Measurements from ENCODE around the gene WLS.

Gene WLS

GRCh38 chr1:68227598-68227997 is 4.7 kb downstream of the WLS start:
- DNase-seq = no peak

- no peak for DNase-seq
Measured at GRCh38 chr1:68225781-68226180, 6.5 kb downstream of the WLS start.

- no peak for DNase-seq
Measured at GRCh38 chr1:68223687-68224086, 8.6 kb downstream of the WLS start.

GRCh38 chr1:68221980-68222373 is 10.3 kb downstream of the WLS start:
- DNase-seq = no peak

- DNase-seq = no peak
Measured at GRCh38 chr1:68221001-68221979, 11.0 kb downstream of the WLS start.

GRCh38 chr1:68220420-68220819 is 11.9 kb downstream of the WLS start:
- DNase-seq = no peak

- no peak for DNase-seq
Measured at GRCh38 chr1:68218490-68218889, 13.8 kb downstream of the WLS start.

GRCh38 chr1:68217618-68218017 is 14.7 kb downstream of the WLS start:
- no peak for DNase-seq

GRCh38 chr1:68217060-68217554 is 15.2 kb downstream of the WLS start:
- DNase-seq = no peak

- no peak for DNase-seq
Measured at GRCh38 chr1:68216089-68216772, 16.1 kb downstream of the WLS start.

GRCh38 chr1:68213843-68214242 is 18.5 kb downstream of the WLS start:
- no peak for DNase-seq

- no peak for DNase-seq
Measured at GRCh38 chr1:68211761-68212380, 20.5 kb downstream of the WLS start.

GRCh38 chr1:68210829-68211228 is 21.5 kb downstream of the WLS start:
- DNase-seq = no peak

GRCh38 chr1:68210027-68210426 is 22.3 kb downstream of the WLS start:
- DNase-seq = no peak

GRCh38 chr1:68206848-68207689 is 25.3 kb downstream of the WLS start:
- DNase-seq = no peak

- no peak for DNase-seq
Measured at GRCh38 chr1:68205794-68206358, 26.4 kb downstream of the WLS start.

- DNase-seq = no peak
Measured at GRCh38 chr1:68204977-68205630, 27.2 kb downstream of the WLS start.

GRCh38 chr1:68202239-68202832 is 30.0 kb downstream of the WLS start:
- DNase-seq = no peak

GRCh38 chr1:68201546-68202238 is 30.6 kb downstream of the WLS start:
- DNase-seq = no peak

- no peak for DNase-seq
Measured at GRCh38 chr1:68199603-68200002, 32.7 kb downstream of the WLS start.

- DNase-seq = no peak
Measured at GRCh38 chr1:68198752-68199151, 33.6 kb downstream of the WLS start.
